MM.1S (cell line): Measurements from ENCODE around the gene LRWD1.
"Not testable (repeated sequence)": the region's sequence is repeated elsewhere in the genome, so short reads cannot be mapped to it uniquely, and the experiment has no call there.

Experiments
- CTCF ChIP-seq: fragments of 300-600 bp; sonication (generic); IDR thresholded peaks from 2 replicates; pipeline ENCODE4 v1.5.1; 2016; ENCODE audit warnings: antibody characterized with exemption, low read length, mixed read lengths
- EZH2 ChIP-seq: fragments of 300-600 bp; sonication (generic); optimal IDR thresholded peaks from 2 replicates; pipeline ENCODE3; 2017; ENCODE audit warnings: low read depth, mild to moderate bottlenecking, antibody characterized with exemption, low read length, mixed read lengths

- not testable (repeated sequence) for TF ChIP-seq EZH2, CTCF
Measured at GRCh38 chr7:102505298-102506185, 40.8 kb downstream of the LRWD1 start.
